HAP-1 (cell line): Measurements from ENCODE around the gene PRR20G.

Source experiments
- DNase-seq, 2 experiments: peaks; one replicate each; pipeline ENCODE4 v3.0.0-alpha.2; 2016 to 2020; ENCODE audit warnings: low spot score in 2 of 2
- H3K27me3 ChIP-seq: fragments of 250-450 bp; sonication (Bioruptor Pico); 2 replicates; pipeline ENCODE4 v1.5.1; 2020; ENCODE audit warnings: low read depth, mild to moderate bottlenecking, moderate library complexity
- H3K36me3 ChIP-seq: fragments of 250-450 bp; sonication (Bioruptor Pico); replicated peaks from 2 replicates; pipeline ENCODE4 v1.5.1; 2020; ENCODE audit warnings: mild to moderate bottlenecking
- H3K4me1 ChIP-seq: fragments of 250-450 bp; sonication (Bioruptor Pico); 2 replicates; pipeline ENCODE4 v1.5.1; 2020; ENCODE audit warnings: mild to moderate bottlenecking
- H3K4me3 ChIP-seq: fragments of 250-450 bp; sonication (Bioruptor Pico); 2 replicates; pipeline ENCODE4 v1.5.1; 2020; ENCODE audit warnings: mild to moderate bottlenecking, moderate library complexity
- H3K9me3 ChIP-seq: fragments of 250-450 bp; sonication (Bioruptor Pico); 2 replicates; pipeline ENCODE4 v1.5.1; 2020; ENCODE audit warnings: mild to moderate bottlenecking, moderate library complexity
- in situ Hi-C: fragments of 300-500 bp; cut with MboI; formaldehyde crosslinking; loops from 3 replicates; pipeline ENCODE4 v1.14.3; 2020; ENCODE audit warnings: low sequenced_read_pairs, inconsistent platforms, mixed read lengths

PRR20G gene

GRCh38 chr3:127289706-127290575 is 2.1 kb upstream of the PRR20G start:
- Histone ChIP-seq H3K4me3 (no peak overlapping the region), H3K36me3 (no peaks in the 10 kb centered on the region), H3K9me3 (no peaks in the 10 kb centered on the region), H3K4me1 (no peaks in the 10 kb centered on the region), H3K27me3 (peaks cover 3% of the 10 kb centered on the region; the same call in 1 of the 2 replicates)
- in situ Hi-C loops = no loop called here
- DNase-seq = no peak

DNA sequence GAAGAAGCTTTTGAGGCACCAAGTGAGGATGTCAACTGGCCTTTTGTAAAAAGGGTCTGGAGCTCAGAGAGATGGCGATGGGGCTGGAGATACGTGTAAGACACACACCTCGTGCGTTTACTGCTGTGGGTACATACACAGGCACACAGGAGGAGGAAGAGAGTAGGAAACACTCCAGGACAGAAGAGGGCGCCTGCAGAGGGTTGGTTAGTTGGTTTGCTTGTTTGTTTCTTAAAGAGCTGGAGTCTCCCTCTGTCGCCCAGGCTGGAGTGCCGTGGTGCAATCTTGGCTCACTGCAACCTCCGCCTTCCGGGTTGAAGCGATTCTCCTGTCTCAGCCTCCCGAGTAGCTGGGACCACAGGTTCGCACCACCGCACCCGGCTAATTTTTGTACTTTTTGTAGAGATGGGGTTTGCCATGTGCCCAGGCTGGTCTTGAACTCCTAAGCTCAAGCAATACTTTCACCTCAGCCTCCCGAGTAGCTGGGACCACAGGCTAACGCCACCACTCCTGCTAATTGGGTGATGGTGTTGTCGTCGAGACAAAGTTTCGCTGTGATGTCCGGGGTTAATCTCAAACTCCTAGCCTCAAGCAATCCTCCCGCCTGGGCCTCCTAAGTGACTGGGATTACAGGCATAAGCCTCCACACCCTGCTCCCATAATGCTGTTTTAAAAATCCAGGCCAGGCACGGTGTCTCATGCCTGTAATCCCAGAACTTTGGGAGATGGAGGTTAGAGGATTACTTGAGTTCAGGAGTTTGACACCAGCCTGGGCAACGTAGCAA is 1.3 kb upstream of the PRR20G start:
- in situ Hi-C loops = no loop called here
- no peaks in the 10 kb centered on the region for H3K4me1 ChIP-seq
- no peak overlapping the region for H3K4me3 ChIP-seq
- H3K27me3 ChIP-seq = peaks cover 3% of the 10 kb centered on the region; the same call in 1 of the 2 replicates
- no peaks in the 10 kb centered on the region for H3K9me3 ChIP-seq
- DNase-seq = no peak
- H3K36me3 ChIP-seq = no peaks in the 10 kb centered on the region

DNA sequence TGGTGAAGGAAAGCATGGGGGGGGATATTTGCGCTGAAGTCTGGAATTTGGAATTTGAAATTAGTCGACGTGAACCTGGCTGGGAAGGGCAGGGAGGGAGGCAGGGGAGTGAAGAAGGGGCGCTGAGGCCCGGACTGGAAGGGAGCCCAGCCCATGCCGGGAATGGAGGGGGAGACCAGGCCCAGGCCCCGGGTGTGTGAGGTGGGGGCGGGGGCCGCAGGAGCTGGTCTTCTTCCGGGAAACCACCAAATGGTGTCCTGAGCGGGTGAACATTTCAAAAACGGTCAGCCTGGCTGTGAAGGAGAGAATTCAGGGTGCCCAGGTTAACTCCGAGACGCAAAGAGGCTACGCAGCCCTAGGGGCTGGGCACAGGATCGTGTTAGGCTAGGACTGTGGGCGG is 497 bp upstream of the PRR20G start:
- no peak for DNase-seq
- H3K27me3 ChIP-seq = peaks cover 3% of the 10 kb centered on the region; the same call in 1 of the 2 replicates
- H3K36me3 ChIP-seq = no peaks in the 10 kb centered on the region
- no peaks in the 10 kb centered on the region for H3K9me3 ChIP-seq
- no peak overlapping the region for H3K4me3 ChIP-seq
- H3K4me1 ChIP-seq = no peaks in the 10 kb centered on the region
- in situ Hi-C loops = no loop called here

DNA sequence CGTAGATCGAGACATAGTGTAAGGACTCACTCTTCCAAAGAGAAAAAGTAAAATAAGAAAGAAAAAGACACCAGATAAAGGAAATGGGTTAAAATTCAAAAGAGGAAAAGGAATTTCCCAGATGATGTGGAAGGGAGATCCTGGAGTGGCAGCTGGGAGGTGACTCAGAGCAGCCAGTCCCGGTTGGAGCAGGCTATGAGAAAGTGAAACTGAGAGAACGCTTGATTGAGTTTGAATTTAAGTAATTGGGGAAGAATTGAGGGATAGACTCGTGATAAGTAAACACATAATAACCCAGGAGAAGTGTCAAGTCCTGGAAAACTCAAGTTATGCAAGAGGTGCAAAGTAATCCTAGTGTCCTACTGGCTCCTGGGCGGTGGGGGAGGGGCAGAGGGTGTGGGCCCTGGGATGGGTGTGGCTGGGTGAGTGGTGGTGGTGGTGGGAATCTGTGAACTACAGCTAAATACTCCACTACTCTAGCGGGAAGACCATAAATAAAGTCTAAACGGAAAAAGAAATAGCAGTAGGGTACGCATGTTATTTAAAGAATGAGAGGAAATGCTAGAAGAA is 1.2 kb downstream of the PRR20G start:
- Histone ChIP-seq H3K9me3 (no peaks in the 10 kb centered on the region), H3K36me3 (no peaks in the 10 kb centered on the region), H3K4me3 (no peak overlapping the region), H3K4me1 (no peaks in the 10 kb centered on the region), H3K27me3 (peaks cover 3% of the 10 kb centered on the region; the same call in 1 of the 2 replicates)
- DNase-seq = no peak
- in situ Hi-C loops = no loop called here

GRCh38 chr3:127284258-127284657 is 3.6 kb downstream of the PRR20G start:
- Histone ChIP-seq H3K4me1 (no peaks in the 10 kb centered on the region), H3K4me3 (no peak overlapping the region), H3K27me3 (peaks cover 3% of the 10 kb centered on the region; the same call in 1 of the 2 replicates), H3K36me3 (no peaks in the 10 kb centered on the region), H3K9me3 (no peaks in the 10 kb centered on the region)
- in situ Hi-C loops = no loop called here
- DNase-seq = no peak

DNA sequence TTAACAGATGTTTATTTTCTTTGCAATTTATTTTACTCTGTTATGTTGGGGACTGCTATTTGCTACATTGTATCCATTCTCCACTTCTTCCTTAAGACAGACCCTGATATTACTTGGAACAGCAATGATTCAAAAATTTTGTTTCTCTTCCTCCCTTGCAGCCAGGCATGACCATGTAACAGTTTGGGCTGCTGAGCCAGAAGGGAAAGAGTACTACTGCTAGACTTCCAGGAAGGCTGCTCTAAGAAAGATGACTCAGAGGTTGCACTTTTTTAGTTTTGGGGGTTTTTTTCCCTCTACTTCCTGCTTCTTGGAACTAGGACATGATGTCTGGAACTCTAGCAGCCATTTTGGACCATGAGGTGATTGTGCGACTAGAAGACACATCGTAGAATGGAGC is 10.3 kb downstream of the PRR20G start:
- no peaks in the 10 kb centered on the region for H3K9me3 ChIP-seq
- no peaks in the 10 kb centered on the region for H3K27me3 ChIP-seq
- H3K36me3 ChIP-seq = no peaks in the 10 kb centered on the region
- no peak overlapping the region for H3K4me3 ChIP-seq
- DNase-seq = no peak
- in situ Hi-C loops = no loop called here
- H3K4me1 ChIP-seq = no peaks in the 10 kb centered on the region

- Histone ChIP-seq H3K9me3 (no peaks in the 10 kb centered on the region), H3K4me1 (no peaks in the 10 kb centered on the region), H3K4me3 (no peak overlapping the region), H3K36me3 (no peaks in the 10 kb centered on the region), H3K27me3 (no peaks in the 10 kb centered on the region)
- DNase-seq = no peak
- in situ Hi-C loops = no loop called here
Measured at GRCh38 chr3:127276995-127277394, 10.9 kb downstream of the PRR20G start.

DNA sequence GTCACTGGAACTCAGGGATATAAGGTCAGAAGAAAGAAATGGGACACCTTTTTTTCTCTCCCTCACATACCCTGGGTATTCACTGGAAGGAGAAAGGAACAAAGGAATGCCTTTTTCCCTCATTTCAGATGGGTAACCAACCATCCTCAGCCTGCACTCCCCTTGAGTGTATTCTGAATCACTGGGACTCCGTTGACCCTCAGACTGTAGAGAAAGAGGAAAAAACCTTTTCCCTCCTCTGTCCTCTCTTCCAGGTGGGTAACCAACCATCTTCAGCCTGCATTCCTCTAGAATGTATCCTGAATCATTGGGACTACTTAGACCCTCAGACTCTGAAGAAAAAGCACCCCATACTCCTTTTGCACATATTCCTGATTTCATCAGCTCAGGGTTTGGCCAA is 11.4 kb downstream of the PRR20G start:
- H3K4me1 ChIP-seq = no peaks in the 10 kb centered on the region
- no peaks in the 10 kb centered on the region for H3K27me3 ChIP-seq
- in situ Hi-C loops = no loop called here
- no peak for DNase-seq
- no peak overlapping the region for H3K4me3 ChIP-seq
- H3K9me3 ChIP-seq = no peaks in the 10 kb centered on the region
- H3K36me3 ChIP-seq = no peaks in the 10 kb centered on the region

- no peaks in the 10 kb centered on the region for H3K9me3 ChIP-seq
- in situ Hi-C loops = no loop called here
- H3K4me3 ChIP-seq = no peak overlapping the region
- no peaks in the 10 kb centered on the region for H3K36me3 ChIP-seq
- H3K4me1 ChIP-seq = no peaks in the 10 kb centered on the region
- no peak for DNase-seq
- no peaks in the 10 kb centered on the region for H3K27me3 ChIP-seq
Measured at GRCh38 chr3:127275287-127275781, 12.5 kb downstream of the PRR20G start.

DNA sequence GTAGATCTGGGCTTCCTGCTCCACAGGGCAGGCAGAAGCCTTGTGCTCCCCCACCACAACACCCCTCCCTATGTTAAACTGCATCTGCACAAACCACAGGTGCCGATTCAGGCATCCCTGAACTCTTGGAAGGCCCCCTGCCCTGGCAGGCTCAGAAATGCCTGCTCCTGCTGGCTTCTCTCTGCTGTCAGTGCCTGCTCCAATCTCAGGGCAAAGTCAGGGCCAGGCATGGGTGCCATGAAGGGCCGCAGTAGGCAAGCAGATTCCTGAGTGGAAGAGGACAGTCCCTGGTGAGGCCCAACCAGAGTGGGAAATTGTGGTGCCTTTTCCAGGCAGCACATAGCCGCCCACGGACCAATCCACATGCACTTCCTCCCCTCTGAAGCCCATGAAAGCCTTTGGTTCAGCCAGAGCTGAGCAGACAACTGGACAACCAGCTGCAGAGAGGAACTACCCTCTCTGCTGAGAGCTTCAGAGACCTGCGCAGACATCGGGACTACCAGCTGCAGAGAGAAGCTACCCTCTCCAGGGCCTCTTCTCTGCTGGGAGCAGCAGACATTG is 13.6 kb downstream of the PRR20G start:
- Histone ChIP-seq H3K9me3 (no peaks in the 10 kb centered on the region), H3K4me3 (no peak overlapping the region)

DNA sequence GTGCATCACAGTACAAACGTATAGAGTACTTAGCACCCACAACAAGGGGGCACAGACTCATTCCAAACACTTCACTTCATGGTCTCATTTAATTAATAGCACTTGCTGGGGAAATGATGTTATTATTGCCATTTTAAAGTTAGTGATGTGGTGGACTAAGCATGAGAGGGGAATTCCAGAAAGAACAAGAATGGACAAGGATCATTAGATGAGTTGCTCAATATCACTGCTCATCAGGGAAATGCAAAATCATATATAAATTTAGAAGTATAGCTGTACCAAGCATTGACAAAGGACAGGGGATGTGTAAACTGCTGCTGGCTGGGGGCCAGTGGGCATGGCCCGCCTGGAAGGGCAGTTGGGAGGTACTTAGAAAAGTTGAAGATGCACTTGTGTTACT is 14.6 kb downstream of the PRR20G start:
- H3K4me3 ChIP-seq = no peak overlapping the region
- in situ Hi-C loops = no loop called here

More for the DNA sequence above, 13.6 kb downstream of the PRR20G start:
- DNase-seq = no peak
- no peaks in the 10 kb centered on the region for H3K36me3 ChIP-seq
- no peaks in the 10 kb centered on the region for H3K27me3 ChIP-seq
- no peaks in the 10 kb centered on the region for H3K4me1 ChIP-seq
- in situ Hi-C loops = no loop called here

GRCh38 chr3:127266186-127266585 is 21.7 kb downstream of the PRR20G start:
- Histone ChIP-seq H3K27me3 (no peaks in the 10 kb centered on the region), H3K4me3 (no peak overlapping the region), H3K9me3 (no peaks in the 10 kb centered on the region), H3K36me3 (no peaks in the 10 kb centered on the region), H3K4me1 (no peaks in the 10 kb centered on the region)
- no peak for DNase-seq
- in situ Hi-C loops = no loop called here

More for the DNA sequence above, 14.6 kb downstream of the PRR20G start:
- Histone ChIP-seq H3K27me3 (no peaks in the 10 kb centered on the region), H3K4me1 (no peaks in the 10 kb centered on the region), H3K9me3 (no peaks in the 10 kb centered on the region), H3K36me3 (no peaks in the 10 kb centered on the region)
- DNase-seq = no peak

DNA sequence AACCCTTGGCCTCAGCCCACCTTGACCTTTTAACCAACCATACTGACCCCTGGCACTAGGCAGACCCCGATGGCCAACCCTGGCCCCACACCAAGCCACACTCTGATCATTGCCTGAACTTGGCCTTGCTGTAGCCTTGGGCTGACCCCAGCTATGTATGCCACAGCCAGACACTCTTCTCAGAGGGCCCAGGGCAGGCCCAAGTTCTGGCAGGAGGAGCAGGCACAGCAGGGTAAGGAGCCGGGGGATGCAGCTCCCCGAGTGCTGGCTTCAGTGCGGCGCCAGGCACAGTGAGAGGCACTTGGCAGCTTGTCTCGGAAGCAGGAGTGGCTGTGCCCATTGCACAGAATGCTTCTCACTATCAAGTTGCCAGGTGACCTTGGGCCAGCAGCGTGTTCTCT is 22.3 kb downstream of the PRR20G start:
- Histone ChIP-seq H3K9me3 (no peaks in the 10 kb centered on the region), H3K4me3 (no peak overlapping the region), H3K4me1 (no peaks in the 10 kb centered on the region), H3K36me3 (no peaks in the 10 kb centered on the region), H3K27me3 (no peaks in the 10 kb centered on the region)
- in situ Hi-C loops = no loop called here
- DNase-seq = no peak
